Suppressor macrophage treated with lipopolysaccharide for 4 hours (primary cell): Measurements from ENCODE around the gene IL4R.
A peak's percentile ranks its signal among the peaks of the same experiment; 100 is the strongest.

Experiments
- DNase-seq: peaks from one replicate; pipeline ENCODE4 v3.0.0-alpha.2; 2020

Gene IL4R

GRCh38 chr16:27333104-27333503, 19.3 kb downstream of the IL4R start:
- DNase-seq = no peak

- no peak for DNase-seq
These were observed 19.8 kb downstream of the IL4R start for GRCh38 chr16:27333549-27333948.

DNA sequence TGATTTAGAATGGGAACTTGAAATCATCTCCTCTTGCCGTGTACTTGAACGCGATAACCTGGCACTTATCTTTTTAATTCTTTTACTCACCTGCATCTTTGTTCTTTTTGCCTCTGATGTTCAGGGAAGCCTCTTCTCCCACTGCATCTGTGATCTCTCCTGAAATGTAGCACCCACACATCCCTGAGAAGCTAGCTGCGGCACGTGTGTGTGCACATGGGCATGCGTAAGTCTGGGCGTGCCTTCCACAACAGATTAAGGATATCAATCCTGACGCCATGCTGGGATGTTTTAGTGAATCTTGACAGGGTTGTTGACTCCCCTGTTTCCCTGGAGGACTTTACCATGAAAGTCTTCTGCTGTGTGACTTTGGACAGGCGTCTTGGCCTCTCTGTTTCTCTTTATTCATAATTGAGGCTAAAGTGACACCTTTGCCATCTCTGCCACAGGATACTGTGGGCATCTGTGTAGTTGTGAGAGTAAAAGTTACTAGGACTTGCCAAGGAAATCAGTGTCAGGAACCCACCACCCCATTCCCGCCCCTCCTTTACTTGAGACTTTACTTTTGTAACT, 20.5 kb downstream of the IL4R start:
- DNase-seq = no peak

GRCh38 chr16:27334838-27335237, 21.1 kb downstream of the IL4R start:
- no peak for DNase-seq

- no peak for DNase-seq
These were observed 21.7 kb downstream of the IL4R start for GRCh38 chr16:27335349-27336053.

GRCh38 chr16:27337024-27337423, 23.2 kb downstream of the IL4R start:
- DNase-seq = no peak

- no peak for DNase-seq
These were observed 25.4 kb downstream of the IL4R start for GRCh38 chr16:27339180-27339579.

GRCh38 chr16:27340654-27341053, 26.9 kb downstream of the IL4R start:
- no peak for DNase-seq

DNA sequence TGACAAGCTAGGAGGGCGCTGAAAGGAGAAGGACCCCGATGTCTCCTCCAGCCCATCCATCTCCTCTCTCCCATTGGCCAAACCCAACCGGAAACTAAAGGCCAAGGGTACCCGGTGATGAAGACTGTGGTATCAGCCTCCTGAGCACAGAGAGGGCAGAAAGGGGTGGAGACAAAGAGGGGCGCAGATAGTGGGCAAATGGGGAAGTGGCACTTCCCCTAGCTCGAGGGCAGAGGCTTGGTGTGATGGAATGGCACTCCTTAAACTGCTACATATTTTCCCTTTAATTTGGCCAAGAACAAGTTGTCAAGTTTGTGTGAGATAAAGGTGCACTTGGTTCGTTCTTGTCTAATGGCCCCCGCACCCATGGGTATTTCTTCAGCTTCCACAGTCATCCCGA, 27.8 kb downstream of the IL4R start:
- DNase-seq = peak; percentile 30

DNA sequence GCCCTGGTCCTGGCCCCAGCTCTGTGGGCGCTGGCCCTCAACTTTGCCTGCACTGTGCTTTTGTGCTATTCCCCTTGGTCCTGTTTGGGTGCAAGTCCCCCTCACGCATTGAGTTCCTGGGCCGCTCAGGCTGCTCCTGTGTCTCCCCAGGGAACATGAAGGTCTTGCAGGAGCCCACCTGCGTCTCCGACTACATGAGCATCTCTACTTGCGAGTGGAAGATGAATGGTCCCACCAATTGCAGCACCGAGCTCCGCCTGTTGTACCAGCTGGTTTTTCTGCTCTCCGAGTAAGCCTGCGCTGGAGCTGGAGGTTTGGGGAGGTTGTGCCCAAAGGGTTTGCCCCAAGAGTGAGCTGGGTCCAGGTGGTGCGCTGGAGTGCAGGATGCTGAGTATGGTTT, 28.2 kb downstream of the IL4R start:
- no peak for DNase-seq

DNA sequence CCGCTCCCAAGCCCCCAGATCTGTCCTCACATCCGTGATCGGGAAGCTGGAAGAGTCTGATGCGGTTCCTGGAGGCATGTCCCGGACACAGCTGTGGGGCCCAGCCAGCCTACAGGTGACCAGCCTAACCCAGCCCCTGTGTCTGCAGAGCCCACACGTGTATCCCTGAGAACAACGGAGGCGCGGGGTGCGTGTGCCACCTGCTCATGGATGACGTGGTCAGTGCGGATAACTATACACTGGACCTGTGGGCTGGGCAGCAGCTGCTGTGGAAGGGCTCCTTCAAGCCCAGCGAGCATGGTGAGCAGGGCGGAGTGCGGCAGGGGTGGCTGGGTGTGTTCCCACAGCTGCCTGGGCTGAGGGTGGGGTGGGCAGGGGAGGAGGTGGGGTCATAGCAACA, 30.9 kb downstream of the IL4R start:
- DNase-seq = no peak

DNA sequence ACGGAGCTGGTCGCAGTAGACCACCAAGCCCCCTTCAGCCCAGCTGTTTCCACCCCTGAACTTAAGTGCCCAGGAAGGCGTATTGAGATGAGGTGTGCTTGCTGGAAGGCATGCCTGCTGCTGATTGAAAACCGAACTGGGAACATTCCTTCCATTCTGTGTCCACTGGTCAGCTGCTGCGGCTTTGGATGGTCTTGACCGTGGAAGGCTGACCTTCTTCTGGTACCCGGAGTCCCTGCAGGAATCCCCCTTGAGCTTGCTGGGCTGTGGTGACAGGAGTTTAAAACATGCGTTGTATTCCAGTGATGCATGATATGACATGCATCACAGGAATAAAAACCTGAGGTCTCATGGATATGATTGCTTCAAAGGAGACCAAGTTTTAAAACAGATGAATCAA, 31.4 kb downstream of the IL4R start:
- no peak for DNase-seq

- peak; percentile 78 for DNase-seq
These were observed 33.0 kb downstream of the IL4R start for GRCh38 chr16:27346819-27347218.

- peak; percentile 17 for DNase-seq
These were observed 34.3 kb downstream of the IL4R start for GRCh38 chr16:27347930-27348685.

GRCh38 chr16:27349276-27349675, 35.5 kb downstream of the IL4R start:
- no peak for DNase-seq

GRCh38 chr16:27350006-27350405, 36.2 kb downstream of the IL4R start:
- DNase-seq = no peak

DNA sequence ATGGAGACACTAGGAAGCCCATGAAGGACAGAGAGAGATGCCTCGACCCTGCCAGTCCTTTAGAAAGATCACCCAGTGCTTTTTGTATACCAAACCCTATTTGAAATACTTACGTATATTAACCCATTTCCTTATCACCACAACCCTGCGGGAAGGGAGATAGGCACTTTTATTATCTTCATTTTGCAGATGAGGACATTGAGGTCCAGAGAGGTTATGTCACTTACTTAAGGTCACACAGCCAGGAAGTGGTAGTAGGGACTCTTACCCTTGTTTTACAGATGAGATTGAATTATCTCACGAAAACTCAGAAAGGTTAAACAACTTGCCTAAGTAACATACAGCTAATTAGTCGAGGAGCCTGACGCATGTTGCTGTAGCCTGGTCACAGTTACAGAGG, 38.2 kb downstream of the IL4R start:
- DNase-seq = no peak

- no peak for DNase-seq
These were observed 40.1 kb downstream of the IL4R start for GRCh38 chr16:27353853-27354252.

DNA sequence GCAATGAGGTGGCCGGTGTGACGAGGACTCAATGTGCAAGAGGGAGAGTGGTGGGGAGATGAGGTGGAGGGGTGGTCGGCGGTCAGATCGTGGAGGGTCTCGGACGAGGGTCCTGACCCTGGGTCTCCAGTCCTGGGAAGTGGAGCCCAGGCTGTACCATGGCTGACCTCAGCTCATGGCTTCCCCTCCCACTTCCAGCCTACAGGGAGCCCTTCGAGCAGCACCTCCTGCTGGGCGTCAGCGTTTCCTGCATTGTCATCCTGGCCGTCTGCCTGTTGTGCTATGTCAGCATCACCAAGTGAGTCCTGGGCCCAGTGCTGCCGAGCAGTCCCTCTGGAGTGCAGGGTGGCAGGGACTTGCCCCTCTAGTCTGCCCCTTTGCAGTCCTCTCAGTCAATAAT, 41.8 kb downstream of the IL4R start:
- DNase-seq = peak; percentile 58

GRCh38 chr16:27356794-27357193, 43.0 kb downstream of the IL4R start:
- DNase-seq = no peak

DNA sequence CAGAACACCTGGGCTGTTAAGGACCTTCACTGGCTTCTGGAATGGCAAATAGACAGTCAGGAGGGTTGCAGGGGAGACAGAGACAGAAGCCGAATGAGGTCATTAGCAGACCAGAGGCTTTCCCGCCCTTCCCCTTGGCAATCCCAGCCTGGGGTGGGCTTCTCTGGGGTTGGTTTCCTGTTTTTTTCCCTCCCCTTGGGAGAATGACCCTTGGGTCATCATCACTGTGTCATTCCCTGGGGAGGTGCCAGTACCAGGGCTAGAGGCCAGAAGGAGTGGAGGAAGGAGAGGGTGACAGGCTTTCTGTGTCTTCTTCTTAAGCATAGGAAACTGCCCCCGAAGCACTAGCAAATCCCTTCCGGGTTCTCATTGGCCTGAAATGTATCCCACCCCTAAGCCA, 45.3 kb downstream of the IL4R start:
- no peak for DNase-seq

DNA sequence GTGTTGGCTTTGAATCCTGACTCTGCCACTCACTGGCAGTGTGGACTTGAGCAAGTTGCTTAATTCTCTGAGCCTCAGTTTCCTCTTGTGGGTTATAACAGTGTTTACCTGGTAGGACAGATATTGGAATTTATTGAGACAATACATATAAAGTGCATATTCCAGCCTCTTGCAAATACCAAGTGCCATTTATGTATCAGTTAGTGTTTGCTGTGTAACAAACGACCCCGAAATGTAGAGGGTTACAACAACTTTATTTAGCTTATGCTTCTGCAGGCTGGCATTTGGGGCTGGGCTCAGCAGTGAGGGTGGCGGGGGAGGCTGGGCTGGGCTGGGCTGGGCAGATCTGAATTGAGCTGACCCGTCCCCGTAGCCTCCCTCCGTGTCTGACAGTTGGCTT, 45.8 kb downstream of the IL4R start:
- no peak for DNase-seq

- DNase-seq = no peak
These were observed 48.2 kb downstream of the IL4R start for GRCh38 chr16:27361987-27362386.

- no peak for DNase-seq
These were observed 48.9 kb downstream of the IL4R start for GRCh38 chr16:27362570-27363245.
